ENCODE results near the gene IL23A. TPM values are rescaled to one million over a fixed set of nuclear protein-coding genes. Genes with fewer than 3 reads are reported as not detected.

Gene IL23A
- total RNA-seq, 2 experiments from 2014 or later = 9.8 to 16.3 TPM

GRCh38 chr12:56361487-56362129, 22.9 kb downstream of the IL23A start:
- Histone ChIP-seq H3K9me2 (ENCODE audit: insufficient read depth, low read length) (no peaks in the 10 kb centered on the region), H3K4me3 (ENCODE audit: low read depth, low read length, poor library complexity, severe bottlenecking) (no peak overlapping the region), H3K9me3 (ENCODE audit: low read length) (no peaks in the 10 kb centered on the region), H3K4me2 (ENCODE audit: low read length) (peak overlapping the region; percentile 83; the same call in 1 of the 2 replicates), H3K4me1 (ENCODE audit: insufficient read depth, low read length, poor library complexity, severe bottlenecking) (peaks cover 42% of the 10 kb centered on the region), H4K20me1 (ENCODE audit: insufficient read depth, low read length) (no peaks in the 10 kb centered on the region), H2AFZ (ENCODE audit: low read length) (no peak overlapping the region), H3K79me2 (ENCODE audit: insufficient read depth, low read depth, low read length) (peaks cover 29% of the 10 kb centered on the region), H3K36me3 (ENCODE audit: insufficient read depth, low read length) (no peaks in the 10 kb centered on the region), H3K27ac (ENCODE audit: low read depth, low read length, poor library complexity, severe bottlenecking) (no peak overlapping the region)
- no peak for TF ChIP-seq CTCF (conservative IDR thresholded peaks at IDR 0.05; ENCODE audit: low read length)
- no peak for TF ChIP-seq EZH2phosphoT487 (IDR thresholded peaks at IDR 0.05; ENCODE audit: borderline replicate concordance, low read depth, low read length)
- POLR2A ChIA-PET = interaction anchor here (0.6 to 7.6 kb wide), 13 partner anchors 9 to 234 kb away, joined by 3 to 116 read pairs (median 17); partner anchors contain the start of genes CNPY2, ESYT1, IL23A and PAN2
- BruUV-seq (replicated peaks) = no TSS peak
- DNase-seq (ENCODE audit: low spot score) = no peak
- CTCF ChIA-PET (ENCODE audit: unreplicated experiment) = interaction anchor here (0.9 kb wide), 1 partner anchor 56 kb away, joined by 3 read pairs; no protein-coding TSS in a partner anchor
- intact Hi-C loops (cut with micrococcal nuclease; ENCODE audit: unreplicated experiment) = loop anchor here (2.0 kb wide), 2 partner anchors 23 to 87 kb away; partner anchors contain the start of genes IL23A and TIMELESS

GRCh38 chr12:56362130-56363059, 23.7 kb downstream of the IL23A start, which contains the start of gene APOF:
Gene APOF (minus strand): TSS chr12:56362857. CDS start chr12:56362745, 112 bp downstream.
- intact Hi-C loops (cut with micrococcal nuclease; ENCODE audit: unreplicated experiment) = no loop called here
- Histone ChIP-seq H3K27ac (ENCODE audit: low read depth, low read length, poor library complexity, severe bottlenecking) (no peak within 1 kb of the TSS), H2AFZ (ENCODE audit: low read length) (no peak within 1 kb of the TSS), H3K36me3 (ENCODE audit: insufficient read depth, low read length) (no peaks in the 10 kb centered on the region), H3K9me2 (ENCODE audit: insufficient read depth, low read length) (no peaks in the 10 kb centered on the region), H3K9me3 (ENCODE audit: low read length) (no peaks in the 10 kb centered on the region), H3K4me2 (ENCODE audit: low read length) (0 out of 2 replicates have a peak within 1 kb of the TSS, but pooled peaks have one; percentile 83), H3K79me2 (ENCODE audit: insufficient read depth, low read depth, low read length) (peaks cover 29% of the 10 kb centered on the region), H3K4me3 (ENCODE audit: low read depth, low read length, poor library complexity, severe bottlenecking) (no peak within 1 kb of the TSS), H4K20me1 (ENCODE audit: insufficient read depth, low read length) (no peaks in the 10 kb centered on the region), H3K4me1 (ENCODE audit: insufficient read depth, low read length, poor library complexity, severe bottlenecking) (peaks cover 42% of the 10 kb centered on the region)
- ChIA-PET CTCF (ENCODE audit: unreplicated experiment) (interaction anchor here (0.5 to 0.9 kb wide), 2 partner anchors 14 to 56 kb away, joined by 3 to 6 read pairs; no protein-coding TSS in a partner anchor), POLR2A (interaction anchor here (0.6 to 7.6 kb wide), 6 partner anchors 8 to 98 kb away, joined by 3 to 116 read pairs (median 18); partner anchors contain the start of gene CNPY2)
- TF ChIP-seq EZH2phosphoT487 (IDR thresholded peaks at IDR 0.05; ENCODE audit: borderline replicate concordance, low read depth, low read length) (no peak), CTCF (conservative IDR thresholded peaks at IDR 0.05; ENCODE audit: low read length) (no peak)
- no TSS peak for BruUV-seq (replicated peaks)
- DNase-seq (ENCODE audit: low spot score) = no peak

Measured in OCI-LY7 (cell line).